Kidney (tissue), 14 donors: Measurements from ENCODE around the gene IL17REL. TPM values are rescaled to one million over a fixed set of nuclear protein-coding genes. Genes with fewer than 3 reads are reported as not detected.
A peak's percentile ranks its signal among the peaks of the same experiment; 100 is the strongest.

Experiments
- DNase-seq, 5 donors: peaks; one replicate each; pipeline ENCODE4 v3.0.0-alpha.2; 2013 to 2020
- FAIRE-seq: peaks from 2 replicates; lab custom pipeline; 2012; peaks lifted over from hg19 to GRCh38; lab: Jason Lieb, UNC
- H3K27ac ChIP-seq, 2 donors: one replicate each; pipeline ENCODE4 v1.7.0; 2013; ENCODE audit warnings: low read depth in 2 of 2, low read length in 2 of 2, inconsistent platforms in 1 of 2
- H3K27me3 ChIP-seq: one replicate; pipeline ENCODE4 v1.7.1; 2013; ENCODE audit warnings: low read length, inconsistent platforms; ENCODE audit not compliant: control insufficient read depth, insufficient read depth
- H3K36me3 ChIP-seq, 3 donors: one replicate each; pipeline versions ENCODE4 v1.7.0 to v1.7.1; 2013; ENCODE audit warnings: low read length in 3 of 3, control low read depth in 1 of 3, inconsistent platforms in 1 of 3; ENCODE audit not compliant: insufficient read depth in 3 of 3, control insufficient read depth in 2 of 3
- H3K4me1 ChIP-seq, 3 donors: one replicate each; pipeline versions ENCODE4 v1.7.0 to v1.7.1; 2013; ENCODE audit warnings: low read length in 3 of 3, inconsistent platforms in 1 of 3, low read depth in 1 of 3; ENCODE audit not compliant: control insufficient read depth in 2 of 3, insufficient read depth in 2 of 3
- H3K4me3 ChIP-seq, 3 donors: one replicate each; pipeline versions ENCODE4 v1.7.0 to v1.8.1; 2013; ENCODE audit warnings: low read length in 3 of 3, control low read depth in 1 of 3, inconsistent platforms in 1 of 3
- H3K9ac ChIP-seq, 3 donors: one replicate each; pipeline versions ENCODE4 v1.7.0 to v1.7.1; 2013; ENCODE audit warnings: low read length in 3 of 3, control low read depth in 1 of 3, inconsistent platforms in 1 of 3
- H3K9me3 ChIP-seq, 3 donors: one replicate each; pipeline versions ENCODE4 v1.7.0 to v1.7.1; 2013; ENCODE audit warnings: low read length in 3 of 3, control low read depth in 1 of 3, inconsistent platforms in 1 of 3; ENCODE audit not compliant: control insufficient read depth in 2 of 3, insufficient read depth in 1 of 3
- intact Hi-C: fragments of 100-400 bp; cut with DNase I; formaldehyde crosslinking; loops from one replicate; pipeline ENCODE4 v1.11.1; 2022
- polyA plus RNA-seq: library from polyadenylated mRNA; stranded (reverse); fragments of 350-450 nt; fragmentation: Illumina TruSeq; extraction: RNeasy Lipid Tissue Mini Kit (QIAGEN cat#74804); gene quantifications from one replicate; pipeline ENCODE4 v1.2.3, GENCODE V29; 2014; ENCODE audit warnings: low read depth, low replicate concordance; ENCODE audit not compliant: insufficient read depth
- total RNA-seq: library from RNA; stranded (reverse); fragmentation: NEBNext Ultra II Directional; extraction: Animal tissue kit (Norgen Biotek cat#: 25700); gene quantifications from one replicate; pipeline ENCODE4 v1.2.1, GENCODE V29; 2021
- TF ChIP-seq, protein P1 (sequence below): IDR thresholded peaks from 3 replicates; pipeline ENCODE4 v1.5.1; 2012; ENCODE audit warnings: mild to moderate bottlenecking, moderate library complexity, borderline replicate concordance; ENCODE audit not compliant: insufficient read depth; ENCODE audit errors: extremely low read depth
- donor health status: control.
- donor health status: control.
- donor health status: control.
- donor health status: control.
- donor health status: control.
- donor health status: DM: yes; HTN: yes; CAD: no.
- donor health status: Normal renal cell carcinoma (clear cell type).

The IL17REL gene
- total and polyA plus RNA-seq, 2 donors from 2014 or later, result 0.16 TPM; not detected in 1

DNA sequence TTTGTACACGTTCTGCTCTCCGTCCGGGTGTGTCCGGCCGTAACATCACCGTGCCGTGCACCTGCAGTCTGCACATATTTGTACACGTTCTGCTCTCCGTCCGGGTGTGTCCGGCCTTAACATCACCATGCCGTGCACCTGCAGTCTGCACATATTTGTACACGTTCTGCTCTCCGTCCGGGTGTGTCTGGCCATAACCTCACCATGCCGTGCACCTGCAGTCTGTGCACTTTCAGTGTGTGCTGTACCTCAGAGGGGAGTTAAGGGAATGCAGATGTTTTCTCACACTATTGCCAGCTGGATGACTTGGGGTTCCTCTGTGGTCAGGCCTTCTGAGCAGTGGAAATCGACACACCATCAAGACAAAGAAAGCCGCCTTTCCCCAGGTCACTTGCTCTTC lies 41.3 kb upstream of the IL17REL start:
- Histone ChIP-seq H3K27me3 (no peaks in the 10 kb centered on the region), H3K4me3 (no peak overlapping the region), H3K9me3 (no peaks in the 10 kb centered on the region), H3K36me3 (no peaks in the 10 kb centered on the region), H3K9ac (no peak overlapping the region), H3K4me1 (no peaks in the 10 kb centered on the region), H3K27ac (no peak overlapping the region)
- DNase-seq (peak in 2 of 5 donors; percentile 9 to 37), FAIRE-seq (no peak)
- intact Hi-C loops, result no loop called here
- TF ChIP-seq, protein P1, sequence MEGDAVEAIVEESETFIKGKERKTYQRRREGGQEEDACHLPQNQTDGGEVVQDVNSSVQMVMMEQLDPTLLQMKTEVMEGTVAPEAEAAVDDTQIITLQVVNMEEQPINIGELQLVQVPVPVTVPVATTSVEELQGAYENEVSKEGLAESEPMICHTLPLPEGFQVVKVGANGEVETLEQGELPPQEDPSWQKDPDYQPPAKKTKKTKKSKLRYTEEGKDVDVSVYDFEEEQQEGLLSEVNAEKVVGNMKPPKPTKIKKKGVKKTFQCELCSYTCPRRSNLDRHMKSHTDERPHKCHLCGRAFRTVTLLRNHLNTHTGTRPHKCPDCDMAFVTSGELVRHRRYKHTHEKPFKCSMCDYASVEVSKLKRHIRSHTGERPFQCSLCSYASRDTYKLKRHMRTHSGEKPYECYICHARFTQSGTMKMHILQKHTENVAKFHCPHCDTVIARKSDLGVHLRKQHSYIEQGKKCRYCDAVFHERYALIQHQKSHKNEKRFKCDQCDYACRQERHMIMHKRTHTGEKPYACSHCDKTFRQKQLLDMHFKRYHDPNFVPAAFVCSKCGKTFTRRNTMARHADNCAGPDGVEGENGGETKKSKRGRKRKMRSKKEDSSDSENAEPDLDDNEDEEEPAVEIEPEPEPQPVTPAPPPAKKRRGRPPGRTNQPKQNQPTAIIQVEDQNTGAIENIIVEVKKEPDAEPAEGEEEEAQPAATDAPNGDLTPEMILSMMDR, result no peak

DNA sequence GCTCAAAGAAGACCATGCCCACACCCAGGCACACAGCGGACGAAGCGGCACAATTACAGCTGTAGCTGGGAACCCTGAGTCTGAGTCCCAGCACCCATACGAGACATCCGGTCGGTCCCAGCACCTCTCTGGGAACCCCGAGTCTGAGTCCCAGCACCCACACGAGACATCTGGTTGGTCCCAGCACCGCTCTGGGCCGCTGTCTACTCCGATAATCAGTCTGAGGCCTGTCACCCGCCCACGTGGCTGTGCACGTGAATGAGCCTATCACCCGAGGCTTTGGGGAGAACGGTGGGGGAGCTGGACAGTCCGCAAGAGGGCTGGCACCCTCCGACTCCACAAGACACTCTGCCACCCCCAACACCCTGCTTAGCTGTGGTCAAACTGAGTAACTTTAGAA lies 39.4 kb upstream of the IL17REL start:
- peak in 1 of 5 donors; percentile 37 for DNase-seq
- TF ChIP-seq, protein P1, result no peak
- intact Hi-C loops, result no loop called here
- no peak overlapping the region for H3K9ac ChIP-seq
- H3K36me3 ChIP-seq, result no peaks in the 10 kb centered on the region
- no peaks in the 10 kb centered on the region for H3K9me3 ChIP-seq
- no peaks in the 10 kb centered on the region for H3K4me1 ChIP-seq
- no peaks in the 10 kb centered on the region for H3K27me3 ChIP-seq
- FAIRE-seq, result no peak
- H3K27ac ChIP-seq, result no peak overlapping the region
- no peak overlapping the region for H3K4me3 ChIP-seq

DNA sequence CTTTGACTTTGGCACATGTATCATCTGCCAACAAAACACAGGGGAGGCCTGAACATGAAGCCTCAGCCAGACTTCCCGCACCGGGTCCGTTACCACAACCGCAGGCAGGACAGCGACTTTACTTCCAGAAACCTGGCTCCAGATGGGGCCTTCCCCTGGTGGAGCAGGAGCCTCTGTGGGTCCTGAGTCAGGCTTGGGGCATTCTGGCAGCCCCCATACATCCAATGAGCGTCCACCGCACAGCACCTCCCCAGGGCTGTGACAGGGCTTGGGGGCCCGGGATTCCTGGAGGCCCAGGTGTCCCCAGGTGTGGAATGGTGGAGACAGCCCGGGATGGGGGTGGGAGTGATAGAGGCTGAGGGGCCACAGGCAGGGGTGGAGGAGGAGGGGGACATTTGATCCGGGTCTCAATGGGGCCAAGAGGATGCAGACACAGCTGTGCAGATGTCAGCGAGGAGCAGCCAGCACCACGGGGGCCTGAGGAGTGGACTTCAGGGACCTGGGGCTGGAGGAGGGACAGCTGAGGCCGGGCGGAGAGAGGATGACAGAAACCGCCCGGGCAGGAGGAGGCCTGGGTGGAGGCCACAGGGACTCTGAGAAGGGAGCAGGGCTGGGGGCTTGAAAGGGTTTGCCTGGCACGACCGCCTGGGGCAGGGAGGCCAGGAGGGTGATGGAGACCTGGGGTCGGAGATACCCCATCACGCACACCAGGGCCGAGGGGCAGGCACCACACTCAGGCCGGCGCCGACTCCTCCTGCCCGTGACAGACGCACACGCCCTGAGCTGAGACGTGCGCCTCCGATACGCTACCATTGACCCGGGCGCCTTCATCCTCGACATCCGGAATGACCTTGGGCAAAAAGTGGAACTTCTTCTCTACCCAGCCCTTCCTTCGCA lies 37.0 kb upstream of the IL17REL start:
- no peaks in the 10 kb centered on the region for H3K9me3 ChIP-seq
- FAIRE-seq, result no peak
- no peaks in the 10 kb centered on the region for H3K36me3 ChIP-seq
- no peak overlapping the region for H3K9ac ChIP-seq
- H3K27me3 ChIP-seq, result no peaks in the 10 kb centered on the region
- intact Hi-C loops, result no loop called here
- TF ChIP-seq, protein P1, result no peak
- no peak overlapping the region for H3K4me3 ChIP-seq
- peak in 2 of 5 donors; percentile 48 to 51 for DNase-seq
- no peaks in the 10 kb centered on the region for H3K4me1 ChIP-seq
- H3K27ac ChIP-seq, result no peak overlapping the region
